OCI-LY3 (cell line): ENCODE results near the gene LUZP4.

Source experiments
- CTCF ChIP-seq: fragments of 200-600, 300-600 bp; sonication (generic); IDR thresholded peaks from 2 replicates; pipeline ENCODE4 v1.5.1; 2014; ENCODE audit warnings: antibody characterized with exemption, low read length, low read depth
- EZH2phosphoT487 ChIP-seq: fragments of 200-600 bp; shearing (Covaris generic); IDR thresholded peaks from 2 replicates; pipeline ENCODE4 v1.6.1; 2018; ENCODE audit warnings: antibody characterized with exemption, mixed run types, low read depth

- TF ChIP-seq CTCF (no peak), EZH2phosphoT487 (no peak)
Measured at GRCh38 chrX:115311601-115312001, 22.1 kb downstream of the LUZP4 start.
